Transverse colon (tissue), 4 donors: ENCODE measurements around the gene ZNF629. TPM values are rescaled to one million over a fixed set of nuclear protein-coding genes. Genes with fewer than 3 reads are reported as not detected.
A peak's percentile ranks its signal among the peaks of the same experiment; 100 is the strongest.
"Not testable (repeated sequence)": the region's sequence is repeated elsewhere in the genome, so short reads cannot be mapped to it uniquely, and the experiment has no call there.

ENCODE experiments used
- DNase-seq: peaks from one replicate; pipeline ENCODE4 v3.0.0-alpha.2; 2019
- H3K27ac ChIP-seq, 4 donors: fragments of 200-600 bp; sonication (generic); 2 replicates each; pipeline ENCODE4 v1.5.1; 2016 to 2018; ENCODE audit warnings: inconsistent platforms in 4 of 4
- H3K27me3 ChIP-seq: fragments of 200-600 bp; sonication (generic); 2 replicates; pipeline ENCODE4 v1.5.1; 2017; ENCODE audit warnings: inconsistent platforms
- H3K36me3 ChIP-seq, 4 donors: fragments of 200-600 bp; sonication (generic); 2 replicates each; pipeline ENCODE4 v1.5.1; 2017 to 2019; ENCODE audit warnings: inconsistent platforms in 4 of 4
- H3K4me1 ChIP-seq, 4 donors: fragments of 200-600 bp; sonication (generic); 2 replicates each; pipeline ENCODE4 v1.5.1; 2017 to 2020; ENCODE audit warnings: inconsistent platforms in 4 of 4
- H3K4me3 ChIP-seq, 4 donors: fragments of 200-600 bp; sonication (generic); 1 replicate in 1 of 4; 2 replicates in 3 of 4; pipeline versions ENCODE4 v1.5.1 to v1.6.1; 2017 to 2019; ENCODE audit warnings: inconsistent platforms in 4 of 4
- H3K9me3 ChIP-seq, 2 donors: fragments of 200-600 bp; sonication (generic); 2 replicates each; pipeline ENCODE4 v1.5.1; 2017 to 2019; ENCODE audit warnings: inconsistent platforms in 2 of 2
- EP300 ChIP-seq: sonication (generic); formaldehyde crosslinking; IDR thresholded peaks from one replicate; pipeline ENCODE4 v1.6.1; 2017; ENCODE audit warnings: antibody characterized with exemption, low read depth
- POLR2A ChIP-seq: fragments of 450-650 bp; IDR thresholded peaks from one replicate; pipeline ENCODE4 v1.6.1; 2016; ENCODE audit warnings: antibody characterized with exemption, mild to moderate bottlenecking, moderate library complexity
- POLR2AphosphoS5 ChIP-seq, 3 donors: sonication (generic); formaldehyde crosslinking; IDR thresholded peaks; one replicate each; pipeline ENCODE4 v1.6.1; 2016; ENCODE audit warnings: antibody characterized with exemption in 3 of 3
- WGBS, 2 donors: methylation state at CpG; one replicate each; pipeline ENCODE4 v1.1.5; 2018; ENCODE audit warnings: low coverage in 1 of 2; 5-methylcytosine and 5-hydroxymethylcytosine counted together
- in situ Hi-C, 4 donors: fragments of 200-750 bp; cut with MboI; loops; one replicate each; pipeline versions ENCODE4 v1.15.0 to v1.15.1; 2017; ENCODE audit warnings: low sequenced_read_pairs in 3 of 4, low pct_ligation_motif_present in 1 of 4, low pct_unique_long_range_greater_than_20kb in 1 of 4
- intact Hi-C: fragments of 100-400 bp; cut with DNase I; formaldehyde crosslinking; loops from one replicate; pipeline ENCODE4 v1.15.1; 2023; ENCODE audit warnings: low total_unique reads
- total RNA-seq, 4 donors: library from RNA; depleted of rRNA; stranded (reverse); fragments of >200 nt; gene quantifications; one replicate each; pipeline ENCODE4 v1.1.0, GENCODE V29; 2016
- TF ChIP-seq, protein P1 (sequence below), 5 experiments: fragments of 200-600 bp in 3 of 5; fragments of 450-650 bp in 2 of 5; sonication (generic) in 3 of 5; IDR thresholded peaks; 1 replicate in 2 of 5; 2 replicates in 3 of 5; pipeline ENCODE4 v1.5.1; 2016 to 2017; ENCODE audit warnings: antibody characterized with exemption in 5 of 5, inconsistent platforms in 3 of 5, mild to moderate bottlenecking in 2 of 5, moderate library complexity in 1 of 5

The ZNF629 gene
- total RNA-seq, 4 donors from 2014 or later: 13.5 to 29.9 (median 16.4) TPM

DNA sequence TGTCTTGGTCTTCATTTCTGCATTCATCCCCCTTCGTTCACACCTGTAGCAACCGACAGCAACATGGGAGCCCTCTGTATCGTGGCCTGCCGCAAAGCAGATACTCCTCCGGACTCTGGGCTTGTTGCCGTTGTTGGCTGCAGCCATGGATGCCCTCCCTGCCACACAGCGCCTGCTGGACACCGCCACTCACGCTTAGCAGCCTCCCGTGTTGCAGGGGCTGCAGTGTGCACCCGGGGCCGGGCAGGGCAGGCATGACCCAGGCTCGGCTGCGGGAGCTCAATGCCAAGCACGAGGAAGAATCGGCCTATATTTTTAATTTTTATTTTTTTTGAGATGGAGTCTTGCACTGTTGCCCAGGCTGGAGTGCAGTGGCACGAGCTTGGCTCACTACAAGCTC is 34.9 kb upstream of the ZNF629 start:
- Histone ChIP-seq H3K4me3 (no peak overlapping the region), H3K27ac (peak overlapping the region in 2 of 4 donors; percentile 51 to 61), H3K9me3 (no peaks in the 10 kb centered on the region), H3K36me3 (no peaks in the 10 kb centered on the region), H3K27me3 (no peaks in the 10 kb centered on the region), H3K4me1 (peaks cover 0 to 18% (median 2%) of the 10 kb centered on the region in 4 donors)
- in situ Hi-C loops: no loop called here
- 90 to 94% methylated on average over 11 to 17 of the region's 17 CpGs for WGBS, 2 donors
- intact Hi-C loops: no loop called here
- no peak for DNase-seq
- TF ChIP-seq, protein P1, sequence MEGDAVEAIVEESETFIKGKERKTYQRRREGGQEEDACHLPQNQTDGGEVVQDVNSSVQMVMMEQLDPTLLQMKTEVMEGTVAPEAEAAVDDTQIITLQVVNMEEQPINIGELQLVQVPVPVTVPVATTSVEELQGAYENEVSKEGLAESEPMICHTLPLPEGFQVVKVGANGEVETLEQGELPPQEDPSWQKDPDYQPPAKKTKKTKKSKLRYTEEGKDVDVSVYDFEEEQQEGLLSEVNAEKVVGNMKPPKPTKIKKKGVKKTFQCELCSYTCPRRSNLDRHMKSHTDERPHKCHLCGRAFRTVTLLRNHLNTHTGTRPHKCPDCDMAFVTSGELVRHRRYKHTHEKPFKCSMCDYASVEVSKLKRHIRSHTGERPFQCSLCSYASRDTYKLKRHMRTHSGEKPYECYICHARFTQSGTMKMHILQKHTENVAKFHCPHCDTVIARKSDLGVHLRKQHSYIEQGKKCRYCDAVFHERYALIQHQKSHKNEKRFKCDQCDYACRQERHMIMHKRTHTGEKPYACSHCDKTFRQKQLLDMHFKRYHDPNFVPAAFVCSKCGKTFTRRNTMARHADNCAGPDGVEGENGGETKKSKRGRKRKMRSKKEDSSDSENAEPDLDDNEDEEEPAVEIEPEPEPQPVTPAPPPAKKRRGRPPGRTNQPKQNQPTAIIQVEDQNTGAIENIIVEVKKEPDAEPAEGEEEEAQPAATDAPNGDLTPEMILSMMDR (IDR thresholded peaks at IDR 0.05): no peak
- no peak for TF ChIP-seq EP300
- no peak for TF ChIP-seq POLR2A
- no peak for TF ChIP-seq POLR2AphosphoS5 (IDR thresholded peaks at IDR 0.05)

DNA sequence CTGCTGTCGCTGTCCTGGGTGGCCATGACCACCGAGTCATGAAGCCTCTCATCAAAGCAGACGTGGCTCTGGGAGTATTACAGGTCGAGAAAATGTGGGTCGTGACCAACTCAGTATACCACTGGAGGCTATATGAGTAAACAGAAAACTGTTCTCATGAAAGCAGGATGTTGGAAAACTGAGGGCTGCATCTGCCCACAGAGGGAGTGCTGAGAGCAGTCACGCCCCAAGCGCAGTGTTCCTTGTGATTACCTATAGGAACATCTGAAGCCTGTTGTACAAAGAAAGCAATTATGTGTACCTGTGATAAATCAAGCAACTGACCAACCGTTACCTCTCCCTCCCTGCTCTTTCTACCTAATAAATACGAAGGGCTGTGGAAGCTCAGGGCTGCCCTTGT is 34.4 kb upstream of the ZNF629 start:
- H3K27ac ChIP-seq: peak overlapping the region in 3 of 4 donors; percentile 34 to 61 (median 51)
- H3K9me3 ChIP-seq, H3K27me3 ChIP-seq, H3K4me3 ChIP-seq, in situ Hi-C loops, intact Hi-C loops, H3K36me3 ChIP-seq: not testable (repeated sequence)
- DNase-seq: peak; percentile 57
- 30 to 67% methylated on average over 2 to 9 of the region's 9 CpGs for WGBS, 2 donors
- peaks cover 0 to 18% (median 2%) of the 10 kb centered on the region in 4 donors for H3K4me1 ChIP-seq

DNA sequence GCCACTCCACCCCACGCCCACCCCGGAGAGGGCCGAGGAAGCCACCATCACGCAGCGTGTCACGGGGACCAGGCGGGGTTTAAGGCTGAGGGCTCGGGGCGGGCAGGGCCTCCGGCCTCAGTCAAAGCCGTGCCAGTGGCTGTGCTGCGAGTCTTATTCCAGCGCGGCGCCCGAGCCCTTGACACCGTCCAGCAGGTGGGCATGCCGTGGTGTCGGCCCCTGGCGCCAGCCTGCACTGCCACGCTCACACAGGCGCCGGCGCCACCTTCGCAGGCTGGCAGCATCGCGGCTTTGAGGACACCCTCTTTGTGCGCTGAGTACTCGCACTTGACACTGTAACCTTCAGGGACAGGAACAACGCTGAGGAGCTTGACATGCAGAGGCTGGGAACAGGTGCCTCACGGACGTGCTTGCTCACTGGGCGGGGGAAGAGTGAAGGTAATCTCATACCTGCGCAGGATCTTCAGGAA is 34.0 kb upstream of the ZNF629 start:
- in situ Hi-C loops (no loop called here), intact Hi-C loops (no loop called here)
- WGBS, 2 donors: 87% methylated on average over 31 of the region's 34 CpGs; no CpG with 5 or more reads in 1 of the 2 donors
- peak; percentile 25 for DNase-seq
- H3K9me3 ChIP-seq: no peaks in the 10 kb centered on the region
- H3K36me3 ChIP-seq: no peaks in the 10 kb centered on the region
- H3K4me3 ChIP-seq: no peak overlapping the region
- no peaks in the 10 kb centered on the region for H3K27me3 ChIP-seq
- peaks cover 0 to 18% (median 2%) of the 10 kb centered on the region in 4 donors for H3K4me1 ChIP-seq
- TF ChIP-seq POLR2A (no peak), EP300 (no peak), POLR2AphosphoS5 (IDR thresholded peaks at IDR 0.05) (no peak)
- TF ChIP-seq, protein P1 (IDR thresholded peaks at IDR 0.05): no peak
- peak overlapping the region in 3 of 4 donors; percentile 34 to 61 (median 51) for H3K27ac ChIP-seq

DNA sequence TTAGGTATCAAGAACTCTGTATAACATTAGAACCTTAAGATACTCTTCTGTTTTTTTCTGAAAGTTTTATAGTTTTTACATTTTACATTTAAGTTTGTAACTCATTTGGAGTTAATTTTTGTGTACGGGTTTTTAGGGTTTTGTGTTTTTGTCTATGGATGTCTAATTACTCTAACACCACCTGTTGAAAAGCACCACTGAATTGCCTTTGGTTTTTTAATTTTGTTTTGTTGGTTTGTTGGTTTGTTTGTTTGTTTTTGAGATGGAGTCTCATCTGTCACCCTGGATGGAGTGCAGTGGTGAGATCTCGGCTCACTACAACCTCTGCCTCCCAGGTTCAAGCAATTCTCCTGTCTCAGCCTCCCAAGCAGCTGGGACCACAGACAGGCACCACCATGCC is 29.8 kb upstream of the ZNF629 start:
- TF ChIP-seq POLR2A (no peak), POLR2AphosphoS5 (IDR thresholded peaks at IDR 0.05) (no peak), EP300 (no peak)
- TF ChIP-seq, protein P1 (IDR thresholded peaks at IDR 0.05): no peak
- no peaks in the 10 kb centered on the region for H3K9me3 ChIP-seq
- intact Hi-C loops (no loop called here), in situ Hi-C loops (no loop called here)
- H3K27me3 ChIP-seq: no peaks in the 10 kb centered on the region
- peaks cover 0 to 30% (median 10%) of the 10 kb centered on the region in 4 donors for H3K4me1 ChIP-seq
- H3K36me3 ChIP-seq: no peaks in the 10 kb centered on the region
- WGBS, 2 donors: 57 to 63% methylated on average over 2 of the region's 2 CpGs
- H3K4me3 ChIP-seq: no peak overlapping the region
- DNase-seq: no peak
- H3K27ac ChIP-seq: no peak overlapping the region

DNA sequence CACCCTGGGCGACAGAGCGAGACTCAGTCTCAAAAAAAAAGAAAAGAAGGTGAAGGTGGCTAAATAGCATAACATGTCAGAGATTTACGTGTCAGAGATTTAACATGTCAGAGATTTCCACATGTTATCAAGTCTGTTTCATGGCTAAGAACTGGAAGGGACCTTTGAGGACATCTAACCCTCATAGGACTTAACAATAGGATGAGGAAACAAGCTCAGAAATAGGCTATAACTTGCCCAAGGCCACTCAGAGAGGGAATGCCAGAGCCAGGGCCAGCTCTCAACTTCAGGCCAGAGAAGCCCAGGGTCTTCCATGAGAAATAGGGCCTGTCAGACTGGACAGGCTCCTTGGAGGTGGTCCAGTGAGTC is 26.8 kb upstream of the ZNF629 start:
- WGBS, 2 donors: 90% methylated on average over 3 of the region's 3 CpGs; no CpG with 5 or more reads in 1 of the 2 donors
- Histone ChIP-seq H3K27ac (peak overlapping the region; percentile 83 to 90 (median 86)), H3K27me3 (no peaks in the 10 kb centered on the region), H3K4me1 (peaks cover 0 to 20% (median 8%) of the 10 kb centered on the region in 4 donors), H3K4me3 (peak overlapping the region; percentile 12 to 58 (median 42)), H3K9me3 (no peaks in the 10 kb centered on the region), H3K36me3 (no peaks in the 10 kb centered on the region)
- DNase-seq: no peak
- TF ChIP-seq, protein P1 (IDR thresholded peaks at IDR 0.05): no peak
- TF ChIP-seq POLR2A: no peak
- no peak for TF ChIP-seq EP300
- no peak for TF ChIP-seq POLR2AphosphoS5 (IDR thresholded peaks at IDR 0.05)
- intact Hi-C loops: loop anchor here (5.0 kb wide), 1 partner anchor 58 kb away; no protein-coding TSS in a partner anchor
- in situ Hi-C loops: no loop called here

DNA sequence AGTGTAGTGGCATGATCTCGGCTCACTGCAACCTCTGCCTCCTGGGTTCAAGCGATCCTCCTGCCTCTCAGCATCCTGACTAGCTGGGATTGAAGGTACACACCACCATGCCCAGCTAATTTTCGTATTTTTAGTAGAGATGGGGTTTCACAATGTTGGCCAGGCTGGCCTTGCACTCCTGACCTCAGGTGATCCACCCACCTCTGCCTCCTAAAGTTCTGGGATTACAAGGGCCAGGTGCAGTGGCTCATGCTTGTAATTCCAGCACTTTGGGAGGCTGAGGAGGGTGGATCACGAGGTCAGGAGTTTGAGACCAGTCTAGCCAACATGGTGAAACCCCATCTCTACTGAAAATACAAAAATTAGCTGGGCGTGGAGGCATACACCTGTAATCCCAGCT is 22.7 kb upstream of the ZNF629 start:
- H3K27me3 ChIP-seq, H3K4me3 ChIP-seq, H3K36me3 ChIP-seq, DNase-seq, H3K9me3 ChIP-seq, H3K27ac ChIP-seq, in situ Hi-C loops: not testable (repeated sequence)
- intact Hi-C loops: loop anchor here (5.0 kb wide), 1 partner anchor 63 kb away; no protein-coding TSS in a partner anchor
- peaks cover 8 to 33% (median 21%) of the 10 kb centered on the region in 4 donors for H3K4me1 ChIP-seq
- 50 to 76% methylated on average over 1 to 5 of the region's 5 CpGs for WGBS, 2 donors

DNA sequence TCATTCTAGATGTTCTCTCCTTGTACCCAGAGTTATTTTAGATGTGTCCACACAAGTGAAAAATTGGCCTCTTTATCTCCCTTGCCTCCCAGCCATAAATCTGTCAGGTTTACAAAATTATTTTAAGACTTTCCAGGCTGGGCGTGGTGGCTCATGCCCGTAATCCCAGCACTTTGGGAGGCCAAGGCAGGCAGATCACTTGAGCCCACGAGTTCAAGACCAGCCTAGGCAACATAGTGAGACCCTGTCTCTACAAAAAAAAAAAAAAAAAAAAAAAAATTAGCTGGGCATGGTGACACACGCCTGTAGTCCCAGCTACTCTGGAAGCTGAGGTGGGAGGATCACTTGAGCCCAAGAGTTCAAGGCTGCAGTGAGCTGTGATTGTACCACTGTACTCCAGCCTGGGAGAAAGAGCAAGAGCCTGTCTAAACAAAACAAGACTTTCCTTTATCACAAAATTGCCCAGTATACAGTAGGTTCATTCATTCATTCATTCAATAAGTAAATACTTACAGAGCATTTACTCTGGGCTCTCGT is 22.0 kb upstream of the ZNF629 start:
- DNase-seq, intact Hi-C loops, H3K27ac ChIP-seq, H3K27me3 ChIP-seq, H3K9me3 ChIP-seq, H3K4me3 ChIP-seq, in situ Hi-C loops, H3K36me3 ChIP-seq: not testable (repeated sequence)
- 54 to 65% methylated on average over 1 to 5 of the region's 5 CpGs for WGBS, 2 donors
- peaks cover 8 to 30% (median 19%) of the 10 kb centered on the region in 4 donors for H3K4me1 ChIP-seq
